Left lung (tissue), 10 donors: ENCODE measurements around the gene ANLN. TPM values are rescaled to one million over a fixed set of nuclear protein-coding genes. Genes with fewer than 3 reads are reported as not detected.
A peak's percentile ranks its signal among the peaks of the same experiment; 100 is the strongest.

Experiments used
- ATAC-seq: fragments of 200-7000 bp; cut with Tn5 transposase; one replicate; pipeline ENCODE4 v1.9.1; 2020; ENCODE audit warnings: moderate library complexity
- DNase-seq, 4 donors: peaks; one replicate each; pipeline ENCODE4 v3.0.0-alpha.2; 2013 to 2020
- H3K27ac ChIP-seq, 2 donors: fragments of 200-600 bp; sonication (generic) in 1 of 2; one replicate each; pipeline versions ENCODE4 v1.5.0 to v1.8.0; 2020 to 2021
- H3K27me3 ChIP-seq, 2 donors: fragments of 200-600 bp; sonication (generic) in 1 of 2; one replicate each; pipeline versions ENCODE4 v1.5.0 to v1.8.0; 2020 to 2021
- H3K36me3 ChIP-seq, 2 donors: fragments of 200-600 bp; sonication (generic) in 1 of 2; one replicate each; pipeline versions ENCODE4 v1.5.0 to v1.8.0; 2020 to 2021
- H3K4me1 ChIP-seq, 2 donors: fragments of 200-600 bp; one replicate each; pipeline ENCODE4 v1.8.0; 2021
- H3K4me3 ChIP-seq, 2 donors: fragments of 200-600 bp; sonication (generic) in 1 of 2; one replicate each; pipeline versions ENCODE4 v1.5.0 to v1.8.0; 2020 to 2021; ENCODE audit warnings: mild to moderate bottlenecking in 1 of 2
- H3K9me3 ChIP-seq, 2 donors: fragments of 200-600 bp; sonication (generic) in 1 of 2; one replicate each; pipeline versions ENCODE4 v1.5.0 to v1.8.0; 2020 to 2021
- CTCF ChIP-seq, 2 donors: fragments of 200-600 bp; sonication (generic) in 1 of 2; IDR thresholded peaks; one replicate each; pipeline versions ENCODE4 v1.5.0 to v1.8.0; 2021; ENCODE audit warnings: antibody characterized with exemption in 2 of 2
- intact Hi-C, 2 donors: fragments of 100-400 bp; cut with DNase I; formaldehyde crosslinking; loops; one replicate each; pipeline versions ENCODE4 v1.11.2 to v1.14.2; 2022
- polyA plus RNA-seq, 6 donors: library from polyadenylated mRNA; unstranded; fragments of 120-200 nt; gene quantifications; one replicate each; pipeline ENCODE4 v1.2.1, GENCODE V29; 2013; ENCODE audit not compliant: insufficient read length in 6 of 6
- total RNA-seq, 2 donors: library from RNA; stranded (reverse); fragmentation: NEBNext Ultra II Directional; extraction: Animal tissue kit (Norgen Biotek cat#: 25700); gene quantifications; one replicate each; pipeline ENCODE4 v1.2.1, GENCODE V29; 2021
- donor health status: DM: no; HTN: yes; CAD: no.
- donor health status: DM: no; HTN: no; CAD: no.

The ANLN gene
- total and polyA plus RNA-seq, 8 donors, result 9.0 to 68.5 (median 33.5) TPM

- Histone ChIP-seq H3K9me3 (no peaks in the 10 kb centered on the region), H3K27me3 (peaks cover 0 to 14% of the 10 kb centered on the region in 2 donors), H3K4me3 (peak overlapping the region; percentile 65 to 67), H3K27ac (peak overlapping the region; percentile 58 to 64), H3K4me1 (peaks cover 0 to 10% of the 10 kb centered on the region in 2 donors), H3K36me3 (no peaks in the 10 kb centered on the region)
- ATAC-seq (peak; percentile 100), DNase-seq (peak; percentile 90 to 99 (median 92))
- intact Hi-C loops, result no loop called here
- TF ChIP-seq CTCF (IDR thresholded peaks at IDR 0.05), result peak; percentile 93 to 98
Measured at GRCh38 chr7:36366718-36367560, 22.7 kb upstream of the ANLN start.

- Histone ChIP-seq H3K27me3 (peaks cover 0 to 14% of the 10 kb centered on the region in 2 donors), H3K27ac (no peak overlapping the region), H3K9me3 (no peaks in the 10 kb centered on the region), H3K4me3 (peak overlapping the region; percentile 65 to 67), H3K36me3 (no peaks in the 10 kb centered on the region), H3K4me1 (peaks cover 0 to 10% of the 10 kb centered on the region in 2 donors)
- no peak for DNase-seq
- TF ChIP-seq CTCF (IDR thresholded peaks at IDR 0.05), result no peak
- ATAC-seq, result peak; percentile 55
- intact Hi-C loops, result no loop called here
Measured at GRCh38 chr7:36367561-36368077, 22.0 kb upstream of the ANLN start.

GRCh38 chr7:36368496-36368895 is 21.2 kb upstream of the ANLN start:
- Histone ChIP-seq H3K27me3 (peaks cover 0 to 14% of the 10 kb centered on the region in 2 donors), H3K4me1 (peaks cover 0 to 10% of the 10 kb centered on the region in 2 donors), H3K4me3 (no peak overlapping the region), H3K9me3 (no peaks in the 10 kb centered on the region), H3K27ac (no peak overlapping the region), H3K36me3 (no peaks in the 10 kb centered on the region)
- TF ChIP-seq CTCF (IDR thresholded peaks at IDR 0.05), result no peak
- ATAC-seq, result no peak
- DNase-seq, result no peak
- intact Hi-C loops, result no loop called here

GRCh38 chr7:36369171-36369570 is 20.5 kb upstream of the ANLN start:
- ATAC-seq (no peak), DNase-seq (no peak)
- peaks cover 0 to 14% of the 10 kb centered on the region in 2 donors for H3K27me3 ChIP-seq
- intact Hi-C loops, result no loop called here
- H3K36me3 ChIP-seq, result no peaks in the 10 kb centered on the region
- no peak overlapping the region for H3K27ac ChIP-seq
- H3K9me3 ChIP-seq, result no peaks in the 10 kb centered on the region
- peaks cover 0 to 10% of the 10 kb centered on the region in 2 donors for H3K4me1 ChIP-seq
- no peak overlapping the region for H3K4me3 ChIP-seq
- no peak for TF ChIP-seq CTCF (IDR thresholded peaks at IDR 0.05)

- no peak overlapping the region for H3K27ac ChIP-seq
- H3K27me3 ChIP-seq, result peaks cover 0 to 14% of the 10 kb centered on the region in 2 donors
- intact Hi-C loops, result no loop called here
- H3K4me3 ChIP-seq, result no peak overlapping the region
- H3K9me3 ChIP-seq, result no peaks in the 10 kb centered on the region
- H3K36me3 ChIP-seq, result no peaks in the 10 kb centered on the region
- no peak for DNase-seq
- peaks cover 0 to 10% of the 10 kb centered on the region in 2 donors for H3K4me1 ChIP-seq
- TF ChIP-seq CTCF (IDR thresholded peaks at IDR 0.05), result no peak
- ATAC-seq, result no peak
Measured at GRCh38 chr7:36370046-36370445, 19.6 kb upstream of the ANLN start.
